Adrenal gland (tissue), 5 donors: ENCODE measurements around the gene ZNF335.
"Not testable (repeated sequence)": the region's sequence is repeated elsewhere in the genome, so short reads cannot be mapped to it uniquely, and the experiment has no call there.

Source experiments
- POLR2A ChIP-seq, 2 donors: fragments of 450-650 bp; IDR thresholded peaks; one replicate each; pipeline ENCODE4 v1.6.1; 2017; ENCODE audit warnings: antibody characterized with exemption in 2 of 2, mild to moderate bottlenecking in 2 of 2, moderate library complexity in 1 of 2
- TF ChIP-seq, protein P1 (sequence below), 6 experiments: fragments of 450-650 bp in 4 of 6; fragments of 200-600 bp in 2 of 6; sonication (generic) in 1 of 6; IDR thresholded peaks; 1 replicate in 5 of 6; 2 replicates in 1 of 6; pipeline versions ENCODE4 v1.5.1 to v1.8.0; 2016 to 2021; ENCODE audit warnings: antibody characterized with exemption in 6 of 6, mild to moderate bottlenecking in 2 of 6, moderate library complexity in 1 of 6
- donor health status: DM: no; HTN: no; CAD: no.

DNA sequence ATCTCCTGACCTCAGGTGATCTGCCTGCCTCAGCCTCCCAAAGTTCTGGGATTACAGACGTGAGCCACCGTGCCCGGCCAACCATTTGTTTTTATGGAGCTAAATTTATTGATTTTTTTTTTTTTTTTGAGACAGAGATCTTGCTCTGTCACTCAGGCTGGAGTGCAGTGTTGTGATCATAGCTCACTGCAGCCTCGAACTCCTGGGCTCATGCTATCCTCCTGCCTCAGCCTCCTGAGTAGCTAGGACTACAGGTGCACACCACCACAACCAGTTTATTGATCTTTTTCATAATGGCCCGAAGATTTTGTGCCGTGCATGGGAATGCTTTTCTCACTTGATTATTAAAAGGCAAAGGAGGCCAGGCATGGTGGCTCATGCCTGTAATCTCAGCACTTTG is 16.8 kb upstream of the ZNF335 start:
- TF ChIP-seq, protein P1, sequence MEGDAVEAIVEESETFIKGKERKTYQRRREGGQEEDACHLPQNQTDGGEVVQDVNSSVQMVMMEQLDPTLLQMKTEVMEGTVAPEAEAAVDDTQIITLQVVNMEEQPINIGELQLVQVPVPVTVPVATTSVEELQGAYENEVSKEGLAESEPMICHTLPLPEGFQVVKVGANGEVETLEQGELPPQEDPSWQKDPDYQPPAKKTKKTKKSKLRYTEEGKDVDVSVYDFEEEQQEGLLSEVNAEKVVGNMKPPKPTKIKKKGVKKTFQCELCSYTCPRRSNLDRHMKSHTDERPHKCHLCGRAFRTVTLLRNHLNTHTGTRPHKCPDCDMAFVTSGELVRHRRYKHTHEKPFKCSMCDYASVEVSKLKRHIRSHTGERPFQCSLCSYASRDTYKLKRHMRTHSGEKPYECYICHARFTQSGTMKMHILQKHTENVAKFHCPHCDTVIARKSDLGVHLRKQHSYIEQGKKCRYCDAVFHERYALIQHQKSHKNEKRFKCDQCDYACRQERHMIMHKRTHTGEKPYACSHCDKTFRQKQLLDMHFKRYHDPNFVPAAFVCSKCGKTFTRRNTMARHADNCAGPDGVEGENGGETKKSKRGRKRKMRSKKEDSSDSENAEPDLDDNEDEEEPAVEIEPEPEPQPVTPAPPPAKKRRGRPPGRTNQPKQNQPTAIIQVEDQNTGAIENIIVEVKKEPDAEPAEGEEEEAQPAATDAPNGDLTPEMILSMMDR (IDR thresholded peaks at IDR 0.05) = not testable (repeated sequence)
- TF ChIP-seq POLR2A (IDR thresholded peaks at IDR 0.05) = not testable (repeated sequence)
